Measurements from ENCODE around the gene ALG1L2.
"Not testable (repeated sequence)": the region's sequence is repeated elsewhere in the genome, so short reads cannot be mapped to it uniquely, and the experiment has no call there.

ALG1L2 gene

DNA sequence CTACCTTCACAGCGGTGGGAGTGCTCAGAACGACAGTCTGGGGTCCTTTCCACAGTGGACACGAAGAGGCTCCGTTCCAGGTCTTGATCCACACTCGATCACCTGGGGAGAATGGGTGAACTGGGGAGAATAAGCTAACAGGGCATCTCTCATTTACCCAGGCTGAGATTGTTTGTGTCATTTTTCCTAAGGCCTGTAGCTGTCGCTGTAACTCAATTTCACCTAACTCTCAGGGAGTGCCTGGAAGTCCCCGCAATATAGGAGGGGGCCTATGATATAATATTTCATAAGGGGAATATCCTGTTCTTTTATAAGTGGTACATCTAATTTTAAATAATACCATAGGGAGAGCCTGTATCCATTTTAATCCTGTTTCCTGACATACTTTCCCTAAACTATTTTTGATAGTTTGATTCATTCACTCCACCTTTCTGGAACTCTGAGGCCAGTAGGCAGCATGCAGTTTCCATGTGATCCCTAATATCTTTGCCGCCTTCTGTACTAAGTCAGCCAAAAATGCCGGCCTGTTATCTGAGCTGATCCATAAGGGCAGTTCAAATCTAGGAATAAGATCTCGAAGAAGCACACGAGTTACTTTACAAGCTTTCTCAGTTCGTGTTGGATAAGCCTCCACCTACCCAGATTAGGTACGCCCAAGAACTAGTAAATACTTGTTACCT is 62.2 kb downstream of the ALG1L2 start:
- TF ChIP-seq, protein P1, sequence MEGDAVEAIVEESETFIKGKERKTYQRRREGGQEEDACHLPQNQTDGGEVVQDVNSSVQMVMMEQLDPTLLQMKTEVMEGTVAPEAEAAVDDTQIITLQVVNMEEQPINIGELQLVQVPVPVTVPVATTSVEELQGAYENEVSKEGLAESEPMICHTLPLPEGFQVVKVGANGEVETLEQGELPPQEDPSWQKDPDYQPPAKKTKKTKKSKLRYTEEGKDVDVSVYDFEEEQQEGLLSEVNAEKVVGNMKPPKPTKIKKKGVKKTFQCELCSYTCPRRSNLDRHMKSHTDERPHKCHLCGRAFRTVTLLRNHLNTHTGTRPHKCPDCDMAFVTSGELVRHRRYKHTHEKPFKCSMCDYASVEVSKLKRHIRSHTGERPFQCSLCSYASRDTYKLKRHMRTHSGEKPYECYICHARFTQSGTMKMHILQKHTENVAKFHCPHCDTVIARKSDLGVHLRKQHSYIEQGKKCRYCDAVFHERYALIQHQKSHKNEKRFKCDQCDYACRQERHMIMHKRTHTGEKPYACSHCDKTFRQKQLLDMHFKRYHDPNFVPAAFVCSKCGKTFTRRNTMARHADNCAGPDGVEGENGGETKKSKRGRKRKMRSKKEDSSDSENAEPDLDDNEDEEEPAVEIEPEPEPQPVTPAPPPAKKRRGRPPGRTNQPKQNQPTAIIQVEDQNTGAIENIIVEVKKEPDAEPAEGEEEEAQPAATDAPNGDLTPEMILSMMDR (conservative IDR thresholded peaks at IDR 0.05; ENCODE audit: low read depth, low read length) = peak; percentile 39
- peak; percentile 17 for DNase-seq (ENCODE audit: low read depth)
- H3K4me3 ChIP-seq (ENCODE audit: low read depth, low read length) = not testable (repeated sequence)

DNA sequence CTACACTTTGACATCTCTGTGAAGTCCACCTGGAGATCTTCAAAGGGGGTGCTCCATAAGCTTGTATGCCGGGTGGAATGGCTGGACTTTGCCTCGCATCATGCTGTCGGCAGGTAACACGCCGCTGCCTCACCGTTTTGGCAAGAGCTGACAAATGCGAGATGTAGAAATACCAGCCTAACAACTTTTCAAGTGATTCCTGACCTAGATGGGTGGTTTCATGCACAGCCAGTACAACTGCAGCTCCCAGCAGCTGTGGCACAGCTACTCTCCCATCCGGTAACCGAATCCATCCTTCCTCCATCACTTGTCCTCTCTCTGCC is 62.7 kb downstream of the ALG1L2 start:
- DNase-seq (ENCODE audit: low read depth); H3K4me3 ChIP-seq (ENCODE audit: low read depth, low read length): not testable (repeated sequence)

DNA sequence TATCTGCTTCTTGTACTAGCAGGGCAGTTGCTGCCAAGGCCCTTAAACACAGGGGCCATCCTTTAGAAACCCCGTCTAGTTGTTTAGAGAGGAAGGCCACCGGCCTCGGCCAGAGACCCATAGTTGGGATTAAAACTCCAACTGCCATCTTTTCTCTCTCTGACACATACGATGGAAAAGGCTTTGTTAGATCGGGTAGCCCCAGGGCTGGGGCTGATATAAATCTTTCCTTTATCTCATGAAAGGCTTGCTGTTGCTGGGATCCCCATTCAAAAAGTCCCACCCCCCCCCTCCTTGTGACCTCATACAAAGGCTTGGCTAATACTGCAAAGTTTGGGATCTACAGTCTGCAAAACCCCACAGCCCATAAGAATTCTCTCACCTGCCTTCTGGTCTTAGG is 63.8 kb downstream of the ALG1L2 start:
- DNase-seq (ENCODE audit: low read depth); H3K4me3 ChIP-seq (ENCODE audit: low read depth, low read length): not testable (repeated sequence)

DNA sequence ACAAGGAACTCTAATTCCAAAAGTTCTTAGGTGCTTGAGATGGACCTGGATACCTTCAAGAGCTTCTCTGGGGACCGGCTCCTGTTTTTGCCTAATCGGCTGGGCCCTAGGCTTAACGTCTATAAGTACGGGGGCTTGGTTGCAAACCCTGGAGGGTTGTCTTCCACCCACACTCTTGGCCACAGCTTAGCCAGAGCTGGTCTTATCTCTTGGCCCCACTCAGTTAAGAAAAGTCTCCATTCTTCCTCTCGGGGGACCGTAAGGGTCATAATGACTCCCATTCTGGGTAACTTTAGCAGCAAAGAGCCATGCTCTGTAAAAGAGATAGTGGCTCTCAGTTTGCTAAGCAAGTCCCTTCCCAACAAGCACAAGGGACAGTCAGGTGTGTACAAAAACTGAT is 64.8 kb downstream of the ALG1L2 start:
- not testable (repeated sequence) for H3K4me3 ChIP-seq (ENCODE audit: low read depth, low read length); DNase-seq (ENCODE audit: low read depth)

All from choroid plexus epithelial cell (primary cell).